K562 (cell line): ENCODE measurements around the gene NEUROD2. TPM values are rescaled to one million over a fixed set of nuclear protein-coding genes. Genes with fewer than 3 reads are reported as not detected.
A peak's percentile ranks its signal among the peaks of the same experiment; 100 is the strongest.

Experiments used
- ATAC-seq: fragments of 200-7000 bp; cut with Tn5 transposase; 3 replicates; pipeline ENCODE4 v1.9.1; 2020; ENCODE audit warnings: moderate library complexity
- BruUV-seq: library from RNA; stranded (reverse); fragments of 400-500 nt; replicated peaks from 2 replicates; lab custom pipeline; 2021; lab: Mats Ljungman, UMichigan
- CTCF ChIA-PET: fragments of 300-600 bp; formaldehyde crosslinking; extraction: SDS; loops from one replicate; lab custom pipeline; 2021; ENCODE audit warnings: low intra/inter-chr PET ratio; lab: Yijun Ruan, JAX
- POLR2A ChIA-PET: fragments of 300-600, 350-650 bp; sonication (Branson Sonifier 250); formaldehyde crosslinking; extraction: SDS; loops from one replicate; lab custom pipeline; 2021; ENCODE audit warnings: antibody characterized with exemption, inconsistent platforms; lab: Yijun Ruan, JAX
- DNase-seq, 4 experiments: peaks; one replicate each; pipeline versions ENCODE4 v3.0.0 to v3.0.0-alpha.2; 2011 to 2018; ENCODE audit warnings: low spot score in 3 of 4, mixed read lengths in 3 of 4; ENCODE audit errors: extremely low read depth in 1 of 4
- FAIRE-seq: peaks from 2 replicates; lab custom pipeline; 2011; peaks lifted over from hg19 to GRCh38; lab: Jason Lieb, UNC
- H2AFZ ChIP-seq: 2 replicates; pipeline ENCODE4 v1.6.0; 2011; ENCODE audit warnings: low read depth, low read length, control low read depth, inconsistent platforms
- H3K27ac ChIP-seq: fragments of 200-600 bp; 3 replicates; pipeline ENCODE4 v1.8.0; 2011; ENCODE audit warnings: low read depth, mild to moderate bottlenecking, control low read depth, inconsistent platforms, low read length, moderate library complexity, mixed read lengths; ENCODE audit errors: extremely low read depth
- H3K27me3 ChIP-seq, 2 experiments: fragments of 300-600 bp in 1 of 2; 2 replicates in 1 of 2; 3 replicates in 1 of 2; pipeline versions ENCODE4 v1.6.0 to v1.8.0; 2011; ENCODE audit warnings: inconsistent platforms in 2 of 2, low read length in 2 of 2, mild to moderate bottlenecking in 1 of 2, mixed read lengths in 1 of 2, moderate library complexity in 1 of 2; ENCODE audit not compliant: control insufficient read depth in 2 of 2, insufficient read depth in 2 of 2
- H3K36me3 ChIP-seq: fragments of 300-600 bp; 3 replicates; pipeline ENCODE4 v1.8.0; 2011; ENCODE audit warnings: mild to moderate bottlenecking, low read length, inconsistent platforms; ENCODE audit not compliant: control insufficient read depth, insufficient read depth
- H3K4me1 ChIP-seq, 2 experiments: fragments of 200-600 bp in 1 of 2; replicated peaks in 1 of 2; 2 replicates in 1 of 2; 3 replicates in 1 of 2; pipeline versions ENCODE4 v1.5.1 to v1.8.0; 2011; ENCODE audit warnings: inconsistent platforms in 2 of 2, low read length in 2 of 2, mild to moderate bottlenecking in 1 of 2, mixed read lengths in 1 of 2, moderate library complexity in 1 of 2; ENCODE audit not compliant: control insufficient read depth in 2 of 2, insufficient read depth in 2 of 2
- H3K4me2 ChIP-seq: 2 replicates; pipeline ENCODE4 v1.6.1; 2011; ENCODE audit warnings: low read length, control low read depth, inconsistent platforms, mixed read lengths; ENCODE audit not compliant: insufficient read depth
- H3K4me3 ChIP-seq: fragments of 200-600 bp; sonication (generic), shearing (Covaris generic); 2 replicates; pipeline ENCODE4 v1.5.1; 2016; ENCODE audit warnings: control low read depth, inconsistent platforms
- H3K79me2 ChIP-seq: fragments of 200-600 bp; 3 replicates; pipeline ENCODE4 v1.8.0; 2011; ENCODE audit warnings: low read length, inconsistent platforms; ENCODE audit not compliant: control insufficient read depth, insufficient read depth
- H3K9ac ChIP-seq, 2 experiments: 2 replicates each; pipeline versions ENCODE4 v1.6.0 to v1.6.1; 2011; ENCODE audit warnings: low read depth in 2 of 2, low read length in 2 of 2, control low read depth in 1 of 2, inconsistent platforms in 1 of 2, mild to moderate bottlenecking in 1 of 2, mixed read lengths in 1 of 2; ENCODE audit not compliant: insufficient read depth in 1 of 2
- H3K9me1 ChIP-seq: one replicate; pipeline ENCODE4 v1.6.0; 2011; ENCODE audit warnings: inconsistent platforms, mild to moderate bottlenecking, low read length, moderate library complexity; ENCODE audit not compliant: control insufficient read depth, insufficient read depth
- H3K9me3 ChIP-seq: replicated peaks from 2 replicates; pipeline ENCODE4 v1.5.1; 2011; ENCODE audit warnings: low read depth, low read length, inconsistent platforms; ENCODE audit not compliant: control insufficient read depth, insufficient read depth
- H4K20me1 ChIP-seq: replicated peaks from 2 replicates; pipeline ENCODE4 v1.6.1; 2011; ENCODE audit warnings: low read length, inconsistent platforms, mixed read lengths; ENCODE audit not compliant: control insufficient read depth, insufficient read depth
- BRCA1 ChIP-seq, 2 experiments: fragments of 450-650 bp in 1 of 2; sonication (generic) in 1 of 2; formaldehyde crosslinking in 1 of 2; IDR thresholded peaks; 2 replicates each; pipeline versions ENCODE4 v1.5.0 to v1.6.1; 2017 to 2020; ENCODE audit warnings: mild to moderate bottlenecking in 1 of 2, missing genetic modification reagents in 1 of 2
- GTF2E2 ChIP-seq: fragments of 200-800 bp; sonication (Bioruptor generic); IDR thresholded peaks from 2 replicates; pipeline ENCODE4 v1.6.1; 2016; ENCODE audit warnings: missing genetic modification characterization, missing compliant biosample characterization
- MAFF ChIP-seq: IDR thresholded peaks from 2 replicates; pipeline ENCODE4 v1.6.1; 2012; ENCODE audit warnings: low read length, improper control_type of control experiment
- MBD2 ChIP-seq: sonication (generic); IDR thresholded peaks from 2 replicates; pipeline ENCODE4 v1.6.1; 2016; ENCODE audit warnings: low read depth, borderline replicate concordance
- NEUROD1 ChIP-seq: fragments of 150-350 bp; IDR thresholded peaks from 2 replicates; pipeline ENCODE4 v1.6.1; 2014; ENCODE audit warnings: borderline replicate concordance, low read length, low read depth; ENCODE audit not compliant: partially characterized antibody
- RHOXF2B ChIP-seq: fragments of 250-450 bp; sonication (Bioruptor Pico); conservative IDR thresholded peaks from 2 replicates; pipeline ENCODE4 v1.5.1; 2021
- TFAP4 ChIP-seq: sonication (generic); formaldehyde crosslinking; IDR thresholded peaks from 2 replicates; pipeline ENCODE4 v1.8.0; 2022; ENCODE audit warnings: missing genetic modification reagents, mild to moderate bottlenecking, moderate library complexity, borderline replicate concordance
- ZFP30 ChIP-seq: fragments of 250-450 bp; sonication (Bioruptor Pico); IDR thresholded peaks from 2 replicates; pipeline ENCODE4 v1.8.0; 2022; ENCODE audit warnings: moderate library complexity, mild to moderate bottlenecking, inconsistent platforms, borderline replicate concordance
- ZNF134 ChIP-seq: fragments of 250-450 bp; sonication (Bioruptor Pico); conservative IDR thresholded peaks from 2 replicates; pipeline ENCODE4 v1.4.0; 2020
- ZNF23 ChIP-seq: fragments of 250-450 bp; sonication (Bioruptor Pico); IDR thresholded peaks from 2 replicates; pipeline ENCODE4 v1.4.0; 2020; ENCODE audit warnings: mild to moderate bottlenecking
- ZNF263 ChIP-seq: sonication (generic); formaldehyde crosslinking; IDR thresholded peaks from 2 replicates; pipeline ENCODE4 v1.8.0; 2022; ENCODE audit warnings: mild to moderate bottlenecking, missing genetic modification reagents, borderline replicate concordance
- ZNF830 ChIP-seq: fragments of 250-450 bp; sonication (Bioruptor Pico); IDR thresholded peaks from 2 replicates; pipeline ENCODE4 v1.5.0; 2021; ENCODE audit warnings: mild to moderate bottlenecking
- WGBS: fragments of 100-300 bp; shearing (Covaris generic); methylation state at CpG from one replicate; pipeline ENCODE4 v1.1.6; 2016; ENCODE audit warnings: low coverage, mixed read lengths; ENCODE audit not compliant: insufficient coverage; ENCODE audit errors: missing lambda C conversion rate; 5-methylcytosine and 5-hydroxymethylcytosine counted together
- in situ Hi-C: fragments of 300-500 bp; cut with MboI; formaldehyde crosslinking; loops from 4 replicates; pipeline ENCODE4 v1.15.0; 2018; ENCODE audit warnings: inconsistent platforms, mixed read lengths
- intact Hi-C: fragments of 100-400 bp; cut with micrococcal nuclease; formaldehyde crosslinking; loops from 2 replicates; pipeline ENCODE4 v1.14.2; 2022
- polyA plus RNA-seq, 8 experiments: library from polyadenylated mRNA; depleted of rRNA in 4 of 8; stranded (reverse) in 5 of 8; unstranded in 3 of 8; fragments of >200 nt; fragmentation: Nextera tagmentation in 2 of 8; fragmentation: Illumina TruSeq in 1 of 8; extraction: Ambion mirVana in 2 of 8; extraction: Trizol in 1 of 8; gene quantifications; 2 replicates each; pipeline versions ENCODE4 v1.2.1 to v1.2.3, GENCODE V29; 2011 to 2014; ENCODE audit warnings: inconsistent platforms in 1 of 8, missing spikeins in 1 of 8
- total RNA-seq, 7 experiments: library from RNA; depleted of rRNA in 6 of 7; stranded (reverse); fragments of >200 nt in 6 of 7; fragmentation: Illumina TruSeq in 2 of 7; extraction: Trizol in 2 of 7; gene quantifications; 2 replicates each; pipeline versions ENCODE4 v1.2.1 to v1.2.3, GENCODE V29; 2011 to 2021; ENCODE audit warnings: low replicate concordance in 1 of 7
- TF ChIP-seq, protein P1 (sequence below): sonication (generic); formaldehyde crosslinking; IDR thresholded peaks from 2 replicates; pipeline ENCODE4 v1.8.1; 2023; ENCODE audit warnings: mild to moderate bottlenecking, missing genetic modification reagents
- TF ChIP-seq, protein P2 (sequence below): sonication (generic); formaldehyde crosslinking; IDR thresholded peaks from 2 replicates; pipeline ENCODE4 v1.8.0; 2022; ENCODE audit warnings: mild to moderate bottlenecking, missing genetic modification reagents

NEUROD2 gene
- total and polyA plus RNA-seq, 9 of the 15 experiments (the other 6 are each of a cell fraction or from before 2014, with no cell fraction given), result not detected

GRCh38 chr17:39595294-39595693 lies 12.4 kb downstream of the NEUROD2 start:
- H3K4me2 ChIP-seq, result no peak overlapping the region
- no peak for TF ChIP-seq TFAP4 (CRISPR knock-in tag)
- TF ChIP-seq ZNF263, result peak; percentile 86
- TF ChIP-seq, all 486 proteins: peak for 1
- intact Hi-C loops (no loop called here), in situ Hi-C loops (no loop called here)
- Histone ChIP-seq H3K9me3 (no peaks in the 10 kb centered on the region), H3K27me3 (peaks cover 26 to 46% of the 10 kb centered on the region in 2 experiments), H2AFZ (no peak overlapping the region), H3K27ac (no peak overlapping the region), H3K36me3 (no peaks in the 10 kb centered on the region), H3K79me2 (no peaks in the 10 kb centered on the region), H3K4me1 (peaks cover 0 to 24% of the 10 kb centered on the region in 2 experiments; a peak in 1 of 5 replicates), H4K20me1 (peaks cover 6% of the 10 kb centered on the region; the same call in 1 of the 2 replicates), H3K4me3 (no peak overlapping the region), H3K9me1 (no peaks in the 10 kb centered on the region), H3K9ac (no peak overlapping the region)
- ATAC-seq, result no peak
- BruUV-seq, result no TSS peak
- DNase-seq, result no peak
- FAIRE-seq, result no peak
- WGBS, result 3% methylated on average over 3 of the region's 4 CpGs
- POLR2A ChIA-PET, result interaction anchor here (1.1 kb wide), 1 partner anchor 17 kb away, joined by 5 read pairs; no protein-coding TSS in a partner anchor
- CTCF ChIA-PET, result no interaction called here

- POLR2A ChIA-PET, result interaction anchor here (0.7 kb wide), 1 partner anchor 677 kb away, joined by 4 read pairs; no protein-coding TSS in a partner anchor
- no TSS peak for BruUV-seq
- H3K9ac ChIP-seq, result no peak overlapping the region
- no peaks in the 10 kb centered on the region for H3K9me1 ChIP-seq
- 4% methylated on average over 2 of the region's 2 CpGs for WGBS
- intact Hi-C loops (no loop called here), in situ Hi-C loops (no loop called here)
- H3K4me3 ChIP-seq, result no peak overlapping the region
- no peak overlapping the region for H3K4me2 ChIP-seq
- CTCF ChIA-PET, result no interaction called here
- H3K27me3 ChIP-seq, result peaks cover 7 to 31% of the 10 kb centered on the region in 2 experiments; a peak in 4 of 5 replicates
- DNase-seq, result no peak
- H3K79me2 ChIP-seq, result no peaks in the 10 kb centered on the region
- no peak for ATAC-seq
- no peak overlapping the region for H2AFZ ChIP-seq
- FAIRE-seq, result no peak
- no peak overlapping the region for H3K27ac ChIP-seq
- H4K20me1 ChIP-seq, result peaks cover 6% of the 10 kb centered on the region; the same call in 1 of the 2 replicates
- H3K9me3 ChIP-seq, result no peaks in the 10 kb centered on the region
- no peaks in the 10 kb centered on the region for H3K36me3 ChIP-seq
- peaks cover 0 to 11% of the 10 kb centered on the region in 2 experiments; a peak in 1 of 5 replicates for H3K4me1 ChIP-seq
- no peak for TF ChIP-seq ZNF134
- TF ChIP-seq, protein P1, sequence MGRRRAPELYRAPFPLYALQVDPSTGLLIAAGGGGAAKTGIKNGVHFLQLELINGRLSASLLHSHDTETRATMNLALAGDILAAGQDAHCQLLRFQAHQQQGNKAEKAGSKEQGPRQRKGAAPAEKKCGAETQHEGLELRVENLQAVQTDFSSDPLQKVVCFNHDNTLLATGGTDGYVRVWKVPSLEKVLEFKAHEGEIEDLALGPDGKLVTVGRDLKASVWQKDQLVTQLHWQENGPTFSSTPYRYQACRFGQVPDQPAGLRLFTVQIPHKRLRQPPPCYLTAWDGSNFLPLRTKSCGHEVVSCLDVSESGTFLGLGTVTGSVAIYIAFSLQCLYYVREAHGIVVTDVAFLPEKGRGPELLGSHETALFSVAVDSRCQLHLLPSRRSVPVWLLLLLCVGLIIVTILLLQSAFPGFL (CRISPR knock-in tag), result no peak
- no peak for TF ChIP-seq RHOXF2B (CRISPR knock-in tag)
- no peak for TF ChIP-seq MAFF
- no peak for TF ChIP-seq BRCA1 (IDR thresholded peaks at IDR 0.05)
- no peak for TF ChIP-seq BRCA1 (CRISPR knock-in tag; IDR thresholded peaks at IDR 0.05)
- TF ChIP-seq ZFP30 (CRISPR knock-in tag), result no peak
- no peak for TF ChIP-seq GTF2E2
- TF ChIP-seq, protein P2, sequence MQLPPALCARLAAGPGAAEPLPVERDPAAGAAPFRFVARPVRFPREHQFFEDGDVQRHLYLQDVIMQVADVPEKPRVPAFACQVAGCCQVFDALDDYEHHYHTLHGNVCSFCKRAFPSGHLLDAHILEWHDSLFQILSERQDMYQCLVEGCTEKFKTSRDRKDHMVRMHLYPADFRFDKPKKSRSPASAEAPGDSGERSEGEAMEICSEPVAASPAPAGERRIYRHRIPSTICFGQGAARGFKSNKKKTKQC (CRISPR knock-in tag), result no peak
- TF ChIP-seq ZNF23 (CRISPR knock-in tag), result no peak
- no peak for TF ChIP-seq MBD2
- TF ChIP-seq NEUROD1, result no peak
- no peak for TF ChIP-seq ZNF830 (CRISPR knock-in tag)
These were observed 14.3 kb downstream of the NEUROD2 start for GRCh38 chr17:39593371-39593770.
